ENCODE measurements around the gene TMEM250. TPM values are rescaled to one million over a fixed set of nuclear protein-coding genes. Genes with fewer than 3 reads are reported as not detected.

Gene TMEM250
- polyA plus RNA-seq, 1 donor (not counting 4 experiments of a cell fraction or from before 2014, with no cell fraction given), result 9.9 TPM

GRCh38 chr9:136084063-136084944 is 34.4 kb downstream of the TMEM250 start:
- Histone ChIP-seq H3K27ac (ENCODE audit: control insufficient read depth, insufficient read depth, low read length) (no peak overlapping the region), H3K9me1 (ENCODE audit: control insufficient read depth, extremely low read depth, insufficient read depth, low read length) (no peaks in the 10 kb centered on the region), H3K79me2 (ENCODE audit: control insufficient read depth, insufficient read depth, low read length) (peaks cover 92% of the 10 kb centered on the region), H3K9ac (ENCODE audit: control insufficient read depth, extremely low read depth, insufficient read depth, low read length) (no peak overlapping the region), H3K4me1 (ENCODE audit: control insufficient read depth, extremely low read depth, insufficient read depth, low read length) (no peaks in the 10 kb centered on the region), H3K27me3 (ENCODE audit: control insufficient read depth, extremely low read depth, insufficient read depth, low read length) (no peaks in the 10 kb centered on the region), H3K36me3 (ENCODE audit: control insufficient read depth in 2 of 2, extremely low read depth in 1 of 2, insufficient read depth in 2 of 2, low read length in 2 of 2) (peaks cover 3 to 8% of the 10 kb centered on the region in 2 experiments), H3K4me3 (ENCODE audit: control insufficient read depth in 2 of 3, extremely low read depth in 1 of 3, insufficient read depth in 2 of 3, low read depth in 1 of 3, low read length in 3 of 3) (no peak overlapping the region), H4K20me1 (ENCODE audit: control insufficient read depth, extremely low read depth, insufficient read depth, low read length) (peaks cover 24% of the 10 kb centered on the region), H2AFZ (ENCODE audit: control insufficient read depth, low read length) (no peak overlapping the region), H3K4me2 (ENCODE audit: control insufficient read depth, extremely low read depth, insufficient read depth, low read depth, low read length) (no peak overlapping the region), H3K9me3 (ENCODE audit: control insufficient read depth, low read depth, low read length) (no peaks in the 10 kb centered on the region)
- TF ChIP-seq EZH2 (IDR thresholded peaks at IDR 0.05; ENCODE audit: low read length), result no peak
- no peak for TF ChIP-seq CTCF (optimal IDR thresholded peaks at IDR 0.05 in 1 of 3, IDR thresholded peaks at IDR 0.05 in 1 of 3, conservative IDR thresholded peaks at IDR 0.05 in 1 of 3; ENCODE audit: extremely low read depth in 1 of 3, insufficient read depth in 2 of 3, low read length in 3 of 3)
- FAIRE-seq (no peak), DNase-seq (ENCODE audit: low read depth, low spot score) (no peak)
- dilution Hi-C loops (cut with MboI; ENCODE audit: extremely low pct_ligation_motif_present, low sequenced_read_pairs), result no loop called here

- DNase-seq (ENCODE audit: low read depth, low spot score), result no peak
- FAIRE-seq, result no peak
- H3K36me3 ChIP-seq (ENCODE audit: control insufficient read depth in 2 of 2, extremely low read depth in 1 of 2, insufficient read depth in 2 of 2, low read length in 2 of 2), result peaks cover 3 to 10% of the 10 kb centered on the region in 2 experiments
- TF ChIP-seq CTCF (optimal IDR thresholded peaks at IDR 0.05 in 1 of 3, IDR thresholded peaks at IDR 0.05 in 1 of 3, conservative IDR thresholded peaks at IDR 0.05 in 1 of 3; ENCODE audit: extremely low read depth in 1 of 3, insufficient read depth in 2 of 3, low read length in 3 of 3), result no peak
- no peak for TF ChIP-seq EZH2 (IDR thresholded peaks at IDR 0.05; ENCODE audit: low read length)
- no peak overlapping the region for H3K9ac ChIP-seq (ENCODE audit: control insufficient read depth, extremely low read depth, insufficient read depth, low read length)
- no peak overlapping the region for H3K27ac ChIP-seq (ENCODE audit: control insufficient read depth, insufficient read depth, low read length)
- H4K20me1 ChIP-seq (ENCODE audit: control insufficient read depth, extremely low read depth, insufficient read depth, low read length), result peaks cover 28% of the 10 kb centered on the region
- dilution Hi-C loops (cut with MboI; ENCODE audit: extremely low pct_ligation_motif_present, low sequenced_read_pairs), result no loop called here
- H3K9me3 ChIP-seq (ENCODE audit: control insufficient read depth, low read depth, low read length), result no peaks in the 10 kb centered on the region
- no peaks in the 10 kb centered on the region for H3K9me1 ChIP-seq (ENCODE audit: control insufficient read depth, extremely low read depth, insufficient read depth, low read length)
- H3K27me3 ChIP-seq (ENCODE audit: control insufficient read depth, extremely low read depth, insufficient read depth, low read length), result no peaks in the 10 kb centered on the region
- no peak overlapping the region for H3K4me3 ChIP-seq (ENCODE audit: control insufficient read depth in 2 of 3, extremely low read depth in 1 of 3, insufficient read depth in 2 of 3, low read depth in 1 of 3, low read length in 3 of 3)
- H3K4me1 ChIP-seq (ENCODE audit: control insufficient read depth, extremely low read depth, insufficient read depth, low read length), result no peaks in the 10 kb centered on the region
- H3K79me2 ChIP-seq (ENCODE audit: control insufficient read depth, insufficient read depth, low read length), result peaks cover 92% of the 10 kb centered on the region
- no peak overlapping the region for H3K4me2 ChIP-seq (ENCODE audit: control insufficient read depth, extremely low read depth, insufficient read depth, low read depth, low read length)
- H2AFZ ChIP-seq (ENCODE audit: control insufficient read depth, low read length), result no peak overlapping the region
These were observed 35.1 kb downstream of the TMEM250 start for GRCh38 chr9:136083558-136084062.

Data from keratinocyte (primary cell).